GM18907 (cell line): ENCODE measurements around the gene ASXL2.
"Not testable (repeated sequence)": the region's sequence is repeated elsewhere in the genome, so short reads cannot be mapped to it uniquely, and the experiment has no call there.

Experiments
- ATAC-seq: cut with Tn5 transposase; IDR thresholded peaks from one replicate; pipeline ENCODE4 v1.9.1; 2021; ENCODE audit warnings: mild to moderate bottlenecking, moderate library complexity; ENCODE audit not compliant: unreplicated experiment

ASXL2 gene

DNA sequence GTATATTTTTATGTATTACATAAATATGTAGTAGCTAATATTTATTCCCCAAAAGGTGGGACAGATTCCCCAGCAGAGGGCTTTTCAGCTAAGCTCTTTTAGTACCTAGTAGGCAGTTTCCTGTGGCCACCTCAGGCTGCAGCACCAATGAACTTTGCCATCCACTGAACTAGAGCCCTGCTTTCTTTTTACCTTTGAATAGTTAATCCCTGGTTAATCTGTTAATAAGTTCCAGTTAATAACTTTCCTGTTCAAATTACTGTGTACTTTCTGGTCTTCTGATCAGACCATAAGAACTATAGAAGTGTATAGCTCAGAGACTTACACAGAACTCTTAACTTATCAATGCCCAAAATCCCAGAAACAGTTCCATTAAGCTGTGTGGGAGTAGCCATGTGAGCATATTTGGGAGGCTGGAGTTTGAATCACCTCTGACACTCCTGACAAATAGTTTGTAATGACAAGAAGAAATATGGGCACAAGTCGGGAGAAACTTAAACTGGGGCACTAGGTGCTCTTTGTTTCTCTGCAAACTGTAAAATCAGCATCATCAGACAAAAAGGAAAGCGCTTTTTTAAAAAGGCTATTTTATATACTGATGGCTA, 40.0 kb downstream of the ASXL2 start:
- ATAC-seq = no peak

DNA sequence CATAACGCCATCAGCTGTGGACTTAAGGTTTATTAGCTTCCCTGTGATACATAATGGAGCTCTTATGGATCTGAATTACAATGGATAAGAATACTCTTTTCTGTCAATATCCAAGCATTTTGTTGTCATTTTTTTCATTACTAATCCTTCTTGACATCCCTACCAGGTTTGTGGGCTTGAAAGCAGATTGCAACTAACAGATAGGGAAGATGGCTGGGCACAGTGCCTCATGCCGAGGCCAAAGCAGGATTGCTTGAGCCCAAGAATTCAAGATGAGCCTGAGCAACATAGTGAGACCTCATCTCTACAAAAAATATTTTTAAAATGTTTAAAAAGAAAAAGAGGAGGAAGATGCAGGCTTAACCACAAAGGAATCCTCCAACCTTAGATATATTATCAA, 42.4 kb downstream of the ASXL2 start:
- no peak for ATAC-seq

DNA sequence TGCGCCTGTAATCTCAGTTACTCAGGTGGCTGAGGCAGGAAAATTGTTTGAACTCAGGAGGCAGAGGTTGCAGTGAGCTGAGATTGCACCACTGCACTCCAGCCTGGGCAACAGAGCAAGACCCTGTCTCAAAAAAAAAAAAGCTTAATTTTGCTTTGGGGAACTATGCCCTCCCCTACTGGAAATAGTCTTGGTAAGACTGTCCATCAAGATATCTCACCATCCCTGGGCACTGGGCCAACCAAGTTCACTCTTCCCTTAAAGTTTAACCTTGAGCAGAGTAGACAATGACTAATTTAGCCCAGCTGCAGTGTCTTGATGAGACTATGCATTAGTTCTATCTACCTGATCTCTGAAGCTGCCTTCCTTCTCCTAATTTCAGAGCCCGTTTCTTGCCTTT, 44.7 kb downstream of the ASXL2 start:
- no peak for ATAC-seq

DNA sequence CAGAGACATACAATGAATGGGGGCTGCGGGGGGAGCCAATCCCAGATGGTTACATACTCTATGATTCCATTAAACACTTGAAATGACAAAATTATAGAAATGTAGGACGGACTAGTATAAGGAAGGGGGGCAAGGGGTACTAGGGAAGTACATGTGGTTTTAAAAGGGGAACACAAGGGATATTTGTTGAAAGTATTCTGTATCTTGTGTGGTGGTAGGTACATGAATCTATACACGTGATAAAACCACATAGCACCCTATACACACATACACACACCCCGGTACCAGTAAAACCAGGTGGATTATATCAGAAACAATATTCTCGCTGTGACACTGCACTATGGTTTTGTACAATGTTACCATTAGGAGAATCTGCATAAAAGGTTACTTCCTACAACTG, 45.4 kb downstream of the ASXL2 start:
- no peak for ATAC-seq

DNA sequence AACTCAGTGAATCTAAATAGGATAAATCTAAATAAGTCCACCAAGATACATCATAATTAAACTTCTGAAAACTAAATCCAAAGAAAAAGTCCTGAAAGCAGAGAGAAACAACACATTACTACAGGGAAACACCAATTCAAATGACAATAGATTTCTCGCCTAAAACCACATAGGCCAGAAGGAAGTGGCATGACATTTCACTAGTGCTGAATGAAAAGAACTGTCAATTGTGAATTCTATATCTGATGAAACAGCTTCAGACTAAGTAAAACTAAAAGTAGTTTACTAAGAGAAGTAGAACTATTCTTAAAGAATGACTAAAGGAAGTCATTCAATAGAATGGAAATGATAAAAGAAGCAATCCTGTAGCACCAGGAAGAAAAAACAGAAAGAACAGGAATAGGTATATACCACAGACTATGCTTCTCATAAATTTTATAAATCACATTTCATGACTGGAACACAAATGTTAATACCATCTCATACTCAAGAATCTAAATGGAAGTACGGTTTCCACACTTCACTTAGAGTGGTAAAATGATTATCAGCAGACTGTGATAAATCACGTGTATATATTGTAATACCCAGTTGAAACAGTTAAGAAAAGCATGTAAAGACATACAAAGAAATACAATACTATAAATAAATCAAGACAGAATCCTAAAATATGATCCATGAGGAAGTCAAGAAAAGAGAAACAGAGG, 46.4 kb downstream of the ASXL2 start:
- no peak for ATAC-seq

DNA sequence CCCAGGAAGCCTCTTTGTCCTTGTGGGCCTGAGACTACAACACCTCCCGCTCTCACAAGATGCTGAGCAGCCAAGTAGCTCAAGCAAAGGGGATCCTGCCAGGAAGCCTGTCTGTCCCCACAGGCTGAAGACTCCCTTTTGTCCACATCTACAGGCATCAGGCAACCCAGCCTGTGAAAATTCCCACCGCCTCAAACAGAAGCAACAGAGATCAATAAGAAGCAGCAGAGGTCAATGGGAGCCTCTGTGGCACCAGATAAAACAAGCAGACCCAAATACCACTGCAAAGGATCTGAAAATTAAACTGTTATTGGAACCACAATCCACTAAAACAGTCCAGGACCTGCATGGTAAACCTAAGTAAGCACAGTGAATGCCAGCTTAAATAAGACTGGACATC, 48.5 kb downstream of the ASXL2 start:
- no peak for ATAC-seq

DNA sequence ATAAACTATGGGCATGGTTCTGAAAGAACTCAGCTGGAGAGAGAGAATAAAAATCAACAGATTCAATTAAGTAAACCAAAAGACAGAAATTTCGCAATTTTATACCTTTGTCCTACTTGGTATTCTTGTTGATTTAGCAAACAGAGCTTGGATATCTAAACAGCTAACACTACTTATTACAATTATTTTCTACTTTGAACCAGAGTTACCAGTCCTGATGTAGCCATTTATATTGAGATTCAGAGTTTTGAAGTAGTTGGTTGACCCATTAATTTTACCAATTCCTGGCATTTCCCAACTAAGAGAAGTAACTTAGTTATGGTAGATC, 48.9 kb downstream of the ASXL2 start:
- no peak for ATAC-seq

DNA sequence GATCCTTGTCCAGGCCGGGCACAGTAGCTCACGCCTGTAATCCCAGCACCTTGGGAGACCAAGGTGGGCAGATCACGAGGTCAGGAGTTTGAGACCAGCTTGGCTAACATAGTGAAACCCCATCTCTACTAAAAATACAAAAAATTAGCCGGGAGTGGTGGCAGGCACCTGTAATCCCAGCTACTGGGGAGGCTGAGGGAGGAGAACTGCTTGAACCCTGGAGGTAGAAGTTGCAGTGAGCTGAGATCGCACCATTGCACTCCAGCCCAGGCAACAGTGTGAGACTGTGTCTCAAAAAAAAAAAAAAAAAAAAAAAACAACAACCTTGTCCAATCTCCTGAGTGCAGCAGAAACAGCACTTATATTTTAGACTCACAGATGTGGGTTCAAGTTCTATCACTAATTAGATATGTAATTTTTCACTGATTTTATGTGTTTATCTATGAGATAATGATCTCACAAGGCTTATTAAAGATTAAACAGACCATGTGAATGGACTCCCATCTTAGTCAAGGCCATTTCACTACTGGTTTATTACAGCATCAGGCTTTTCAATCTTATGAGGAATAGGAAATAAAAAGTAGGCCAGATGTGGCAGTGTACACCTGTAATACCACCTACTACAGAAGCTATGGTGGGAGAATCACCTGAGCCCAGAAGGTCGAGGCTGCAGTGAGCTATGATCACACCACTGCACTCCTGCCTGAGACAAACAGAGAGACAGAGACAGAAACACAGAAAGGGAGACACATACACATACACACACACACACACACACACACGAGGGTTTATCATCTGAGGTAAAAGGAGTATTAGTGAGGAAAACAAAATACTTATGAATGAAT, 49.5 kb downstream of the ASXL2 start:
- ATAC-seq = not testable (repeated sequence)

DNA sequence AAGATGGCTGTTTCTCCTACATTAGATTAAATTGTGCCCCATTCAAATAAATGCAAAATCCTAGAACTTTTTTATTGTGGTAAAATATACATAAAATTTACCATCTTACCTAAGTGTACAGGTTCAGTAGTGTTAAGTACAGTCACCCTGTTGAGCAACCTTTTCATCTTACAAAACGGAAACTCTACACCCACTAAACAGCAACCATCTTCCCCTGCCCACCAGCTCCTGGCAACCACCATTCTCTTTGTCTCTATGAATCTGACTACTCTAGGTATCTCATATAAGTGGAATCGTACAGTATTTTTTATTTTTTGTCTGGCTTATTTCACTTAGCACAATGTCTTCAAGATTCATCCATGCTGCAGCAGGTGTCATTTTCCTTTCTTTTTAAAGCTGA, 53.0 kb downstream of the ASXL2 start:
- no peak for ATAC-seq

DNA sequence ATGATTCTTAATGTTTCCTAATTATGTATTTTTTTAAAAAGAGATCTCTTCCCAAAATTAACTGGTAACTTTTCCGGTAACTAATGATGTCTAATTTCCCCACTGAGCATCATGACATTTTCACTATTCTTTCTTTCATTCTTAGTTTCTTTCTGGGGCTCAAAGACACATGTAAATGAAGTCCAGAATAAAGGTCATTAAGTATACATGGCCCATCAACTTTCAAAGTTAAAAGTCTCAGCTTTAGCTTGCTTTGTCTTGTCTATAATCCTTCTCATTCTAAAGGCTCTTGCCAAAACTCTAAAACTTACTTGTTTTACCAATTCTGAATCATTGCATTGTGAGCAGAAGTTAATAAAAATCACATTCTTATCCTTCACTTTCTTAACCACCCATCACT, 53.6 kb downstream of the ASXL2 start:
- no peak for ATAC-seq

DNA sequence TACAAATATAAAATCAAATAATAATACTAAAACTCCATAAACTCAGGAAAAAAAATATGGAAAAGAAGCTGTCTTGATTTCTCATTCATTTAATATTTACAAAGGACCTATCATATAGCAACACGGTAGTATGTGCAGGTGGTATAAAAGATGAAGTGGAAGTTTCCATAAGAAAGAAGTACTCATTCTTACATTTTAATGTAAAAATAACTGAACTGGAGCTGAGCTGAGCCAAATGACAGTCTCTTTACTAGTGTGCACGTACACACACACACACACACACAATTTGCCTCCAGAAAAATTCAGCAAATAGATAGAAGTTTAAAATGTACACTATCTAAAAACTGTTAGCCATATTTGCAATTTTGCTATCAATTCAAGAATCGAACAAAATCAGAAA, 54.1 kb downstream of the ASXL2 start:
- no peak for ATAC-seq

DNA sequence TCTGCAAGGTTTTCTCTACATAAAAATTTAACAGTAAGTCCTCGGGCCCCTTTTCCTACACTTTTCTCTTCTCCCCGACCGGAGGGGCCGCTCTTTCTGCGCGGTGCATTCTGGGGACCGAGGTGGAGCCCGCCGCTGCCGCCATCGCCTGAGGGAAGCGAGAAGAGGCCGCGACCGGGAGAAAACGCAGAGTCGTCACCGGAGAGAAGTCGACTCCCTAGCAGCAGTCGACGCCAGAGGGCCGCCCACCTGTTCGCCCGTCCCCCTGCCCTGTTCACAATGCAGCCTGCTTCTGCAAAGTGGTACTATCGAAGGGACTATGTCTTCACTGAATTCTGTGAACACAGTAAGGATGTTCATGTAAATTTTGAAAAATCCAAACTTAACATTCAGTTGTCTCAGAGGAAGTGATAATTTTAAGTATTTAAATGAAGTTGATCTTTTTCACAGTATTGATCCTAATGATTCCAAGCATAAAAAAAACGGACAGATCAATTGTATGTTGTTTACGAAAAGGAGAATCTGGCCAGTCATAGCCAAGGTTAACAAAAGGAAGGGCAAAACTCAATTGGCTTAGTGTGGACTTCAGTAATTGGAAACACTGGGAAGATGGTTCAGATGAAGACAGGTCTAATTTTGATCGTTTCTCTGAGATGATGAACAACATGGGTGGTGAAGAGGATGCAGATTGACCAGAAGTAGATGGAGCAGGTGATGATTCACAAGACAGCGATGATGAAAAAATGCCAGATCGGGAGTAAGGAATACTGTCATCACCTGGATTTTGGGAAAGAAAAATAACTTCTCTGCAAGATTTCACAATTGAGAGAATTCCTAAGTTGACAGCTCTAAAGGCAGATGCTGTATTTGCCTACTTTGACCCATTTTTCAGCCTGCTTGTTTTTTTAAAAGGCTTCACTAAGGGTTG, 55.8 kb downstream of the ASXL2 start:
- no peak for ATAC-seq

DNA sequence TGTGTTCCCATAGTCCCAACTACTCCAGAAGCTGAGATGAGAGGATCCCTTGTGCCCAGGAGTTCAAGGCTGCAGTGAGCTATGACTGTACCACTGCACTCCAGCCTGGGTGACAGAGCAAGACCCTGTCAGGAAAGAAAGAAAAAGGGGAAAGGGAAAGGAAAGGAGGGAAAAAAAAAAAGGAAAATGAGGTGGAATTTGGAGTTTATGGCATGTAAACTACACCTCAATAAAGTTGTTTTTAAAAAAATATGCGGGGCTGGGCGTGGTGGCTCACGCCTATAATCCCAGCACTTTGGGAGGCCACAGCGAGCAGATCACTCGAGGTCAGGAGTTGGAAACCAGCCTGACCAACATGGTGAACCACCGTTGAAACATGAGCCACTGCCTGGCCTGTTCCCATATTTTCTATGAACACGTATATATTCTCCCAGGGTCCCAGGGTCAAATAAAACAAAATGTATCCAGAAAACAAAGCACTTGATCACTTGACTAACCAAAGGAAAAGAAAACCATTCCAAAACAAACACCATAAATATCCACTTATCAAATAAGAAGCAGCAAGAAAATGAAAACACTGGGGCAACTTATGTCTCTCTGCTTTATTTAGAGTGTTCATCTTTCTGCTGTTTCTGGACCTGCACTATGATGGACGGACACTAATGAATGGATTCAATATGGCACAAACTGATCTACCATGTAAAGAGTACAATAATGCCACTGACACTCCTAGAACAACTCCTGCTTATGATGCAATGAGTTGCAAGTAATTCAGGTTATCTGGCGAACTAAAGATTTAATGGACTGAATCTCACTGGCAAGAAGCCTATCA, 56.8 kb downstream of the ASXL2 start:
- no peak for ATAC-seq

DNA sequence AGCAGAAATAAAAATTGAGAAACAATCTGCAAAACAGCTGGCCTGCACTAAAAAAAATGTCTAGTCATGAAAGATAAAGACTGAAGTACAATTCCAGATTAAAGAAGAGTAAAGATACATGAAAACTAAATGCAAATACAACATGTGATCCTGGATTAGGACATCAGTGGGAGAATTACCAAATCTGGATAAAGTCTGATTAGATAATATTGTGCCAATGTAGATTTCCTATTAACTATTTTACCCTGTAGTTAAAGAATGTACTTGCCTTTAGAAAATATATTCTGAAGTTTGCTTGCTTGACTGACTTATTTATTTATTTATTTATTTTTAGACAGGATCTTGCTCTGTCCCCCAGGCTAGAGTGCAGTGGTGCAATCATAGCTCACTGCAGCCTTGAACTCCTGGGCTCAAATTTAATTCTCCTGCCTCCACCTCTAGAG, 58.7 kb downstream of the ASXL2 start:
- no peak for ATAC-seq

DNA sequence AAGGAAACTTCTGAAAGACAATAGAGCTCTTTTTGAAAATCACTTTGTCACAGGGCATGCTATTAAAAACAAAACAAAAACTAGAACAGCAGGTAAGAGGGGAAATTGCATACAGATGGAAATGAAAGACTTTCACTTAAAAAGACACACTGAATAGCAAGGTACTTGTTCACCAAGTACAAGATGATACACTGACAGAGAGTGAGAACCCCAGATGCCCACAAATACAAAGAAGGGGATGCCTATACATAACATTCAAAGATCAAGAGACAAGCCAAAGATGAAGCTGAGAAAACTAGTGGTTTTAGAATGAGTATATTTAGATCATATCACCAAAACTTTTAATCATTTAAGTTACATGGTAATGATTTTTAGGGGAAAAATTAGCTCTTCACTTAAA, 60.7 kb downstream of the ASXL2 start:
- ATAC-seq = peak; percentile 59

DNA sequence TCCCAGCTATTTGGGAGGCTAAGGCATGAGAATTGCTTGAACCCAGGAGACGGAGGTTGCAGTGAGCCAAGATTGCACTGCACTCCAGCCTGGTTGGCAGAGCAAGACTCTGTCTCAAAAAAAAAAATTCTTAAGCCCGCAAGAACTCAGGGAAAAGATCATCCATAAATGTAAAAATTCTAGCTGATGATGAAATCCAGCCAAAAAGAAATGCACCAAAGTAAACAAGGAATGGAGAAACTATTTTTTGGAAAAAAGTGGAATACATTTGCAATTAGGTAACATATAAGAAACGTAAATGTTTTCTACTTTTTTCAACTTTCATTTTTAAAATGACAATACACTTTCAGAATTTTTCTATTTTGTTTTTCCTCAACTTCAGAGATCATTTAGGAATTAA, 61.3 kb downstream of the ASXL2 start:
- ATAC-seq = no peak

DNA sequence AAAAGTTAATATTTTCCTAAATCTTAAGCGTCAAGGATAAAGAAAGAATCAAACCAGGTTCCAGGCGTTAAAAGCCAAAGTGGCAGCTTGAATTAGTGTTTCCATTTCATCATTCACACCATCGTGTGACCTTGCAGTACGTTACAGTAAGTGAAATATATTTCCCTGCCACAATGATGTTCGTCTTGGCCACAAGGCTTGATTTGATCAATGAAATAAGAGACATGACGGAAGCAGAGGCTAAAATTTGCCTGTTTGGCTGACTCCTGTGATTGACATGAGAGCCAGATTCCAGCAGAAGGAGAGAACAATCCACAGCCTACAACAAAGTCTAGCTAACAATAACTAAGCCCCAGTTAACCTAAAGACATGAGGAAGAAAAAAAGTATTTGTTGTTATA, 62.0 kb downstream of the ASXL2 start:
- ATAC-seq = no peak

DNA sequence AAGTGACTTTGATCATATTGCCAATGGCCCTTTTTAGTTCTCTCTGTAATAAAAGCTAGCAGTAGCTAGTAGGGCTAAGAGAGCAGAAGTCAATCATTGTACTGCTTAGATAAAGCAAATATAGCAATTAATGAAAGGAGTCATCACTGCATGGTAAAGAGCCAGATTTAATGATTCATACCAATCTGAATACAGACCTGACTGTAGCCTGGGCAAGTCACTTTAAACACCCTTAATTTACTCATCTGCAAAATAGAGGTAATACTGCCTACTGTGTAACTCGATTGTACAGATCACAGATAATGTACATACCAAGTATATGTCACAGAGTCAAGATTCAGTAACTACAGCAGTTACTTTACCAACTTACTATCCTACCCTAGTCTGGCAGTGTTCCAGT, 63.6 kb downstream of the ASXL2 start:
- no peak for ATAC-seq

DNA sequence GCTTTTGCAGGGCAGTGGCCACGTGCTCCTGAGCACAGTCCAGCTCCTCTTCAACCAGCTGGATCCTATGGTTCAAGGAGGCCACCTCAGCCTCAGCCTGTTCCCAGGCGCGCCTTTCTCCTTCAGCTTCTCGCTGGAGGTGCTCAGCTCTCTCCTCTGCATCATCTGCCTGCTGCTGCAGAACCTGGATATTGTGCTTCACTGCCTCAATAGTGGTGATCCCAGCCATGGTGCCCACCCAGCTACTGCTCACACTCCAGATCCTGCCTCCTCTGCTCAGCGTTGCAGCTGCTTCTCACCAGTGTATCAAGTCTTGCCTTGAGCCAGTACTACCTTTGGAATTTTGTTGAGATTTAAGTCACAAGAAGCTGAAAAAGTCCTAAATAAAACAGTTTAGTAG, 67.9 kb downstream of the ASXL2 start:
- no peak for ATAC-seq

DNA sequence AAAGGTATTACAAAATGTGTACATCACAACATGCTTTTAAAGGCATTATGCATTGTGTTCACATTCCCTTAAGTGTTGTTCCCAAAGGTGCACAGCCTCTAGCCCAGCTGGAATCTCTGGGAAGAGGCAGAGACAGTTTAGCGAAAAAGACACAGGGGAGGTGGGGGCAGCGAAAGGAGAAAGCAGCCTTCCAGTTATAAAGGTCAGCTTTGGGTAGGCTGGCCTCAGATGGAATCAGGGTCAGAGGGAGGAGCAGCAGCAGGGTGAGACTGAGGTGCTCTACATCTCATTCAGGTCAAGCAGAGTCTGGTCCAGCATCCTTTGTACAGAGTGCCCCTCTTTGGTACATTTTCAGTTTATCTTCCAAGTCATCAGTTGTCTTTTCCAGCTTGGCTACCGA, 68.6 kb downstream of the ASXL2 start:
- no peak for ATAC-seq
